Measurements from ENCODE around the gene SYNJ2. TPM values are rescaled to one million over a fixed set of nuclear protein-coding genes. Genes with fewer than 3 reads are reported as not detected.

SYNJ2 gene
- total RNA-seq, 1 experiment from 2014 or later = 24.5 TPM

DNA sequence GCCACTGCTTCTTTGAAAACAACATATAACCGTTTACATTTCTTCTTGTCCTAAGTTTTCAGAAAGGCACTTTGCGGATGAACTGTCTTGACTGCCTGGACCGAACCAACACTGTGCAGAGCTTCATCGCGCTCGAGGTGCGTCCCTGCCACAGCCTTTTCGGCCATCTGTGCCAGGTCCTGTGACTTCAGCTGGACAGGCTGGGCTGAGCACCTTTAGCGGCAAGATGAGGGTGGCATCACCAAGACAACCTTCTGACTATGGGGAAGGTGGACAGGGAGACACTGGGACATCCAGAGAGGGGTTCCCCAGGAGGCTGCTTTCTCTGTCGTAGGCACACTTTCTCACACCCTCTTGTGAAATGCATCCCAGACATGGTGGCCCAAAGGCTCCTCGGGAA, 82.1 kb downstream of the SYNJ2 start:
- Histone ChIP-seq H3K23ac (ENCODE audit: insufficient read length, low read depth, low read length) (no peak overlapping the region), H2AFZ (ENCODE audit: low read length) (no peak overlapping the region), H3K4me2 (ENCODE audit: insufficient read depth, insufficient read length, low read length) (no peak overlapping the region), H3K9me3 (ENCODE audit: control insufficient read depth, low read depth, low read length) (no peaks in the 10 kb centered on the region), H2BK5ac (ENCODE audit: insufficient read length, low read length) (no peak overlapping the region), H3K9ac (ENCODE audit: extremely low read depth, insufficient read length, low read length) (no peak overlapping the region), H3K79me2 (ENCODE audit: insufficient read depth, low read length) (no peaks in the 10 kb centered on the region), H4K91ac (ENCODE audit: insufficient read length, low read depth, low read length) (no peak overlapping the region), H2BK20ac (ENCODE audit: low read depth, low read length, poor library complexity, severe bottlenecking) (no peak overlapping the region), H4K5ac (ENCODE audit: insufficient read length, low read depth, low read length) (no peak overlapping the region), H3K4me1 (ENCODE audit: insufficient read depth, low read length) (no peaks in the 10 kb centered on the region), H3K27me3 (ENCODE audit: insufficient read depth, low read length) (no peaks in the 10 kb centered on the region), H3K23me2 (ENCODE audit: insufficient read length, low read depth, low read length, poor library complexity, severe bottlenecking) (no peaks in the 10 kb centered on the region), H2BK12ac (ENCODE audit: insufficient read length, low read depth, low read length) (no peak overlapping the region), H4K20me1 (ENCODE audit: control insufficient read depth, insufficient read depth, insufficient read length) (no peaks in the 10 kb centered on the region), H2BK120ac (ENCODE audit: low read depth, low read length, poor library complexity, severe bottlenecking) (no peak overlapping the region), H3K4ac (ENCODE audit: low read depth, low read length) (no peak overlapping the region), H3K56ac (ENCODE audit: insufficient read length, low read depth, low read length) (no peak overlapping the region), H2AK5ac (ENCODE audit: insufficient read length, low read length) (no peak overlapping the region), H3K18ac (ENCODE audit: insufficient read length, low read depth, low read length) (no peak overlapping the region), H2BK15ac (ENCODE audit: low read depth, low read length) (no peak overlapping the region), H3K14ac (ENCODE audit: insufficient read depth, low read length) (no peak overlapping the region), H4K8ac (replicated peaks; ENCODE audit: insufficient read length, low read depth, low read length) (no peak overlapping the region), H3K27ac (ENCODE audit: insufficient read length, low read depth, low read length) (no peak overlapping the region), H3T11ph (ENCODE audit: low read length) (no peak overlapping the region), H3K79me1 (ENCODE audit: insufficient read depth, low read depth, low read length, poor library complexity, severe bottlenecking) (no peaks in the 10 kb centered on the region)
- no peak for DNase-seq
- Mint-ChIP-seq H3K27me3 (ENCODE audit: low read depth) (no peaks in the 10 kb centered on the region), H3K4me1 (peaks cover 5 to 11% of the 10 kb centered on the region in 2 experiments; a peak in 3 of 4 replicates), H3K27ac (0 out of 7 replicates have a peak overlapping the region, but pooled peaks of 1 of the 3 experiments have one; percentile 57), H3K9me3 (no peaks in the 10 kb centered on the region), H3K36me3 (ENCODE audit: insufficient read depth in 1 of 3, low read depth in 3 of 3) (peaks cover 0 to 32% (median 9%) of the 10 kb centered on the region in 3 experiments; a peak in 5 of 7 replicates), H3K4me3 (no peak overlapping the region)
- TF ChIP-seq, protein P1, sequence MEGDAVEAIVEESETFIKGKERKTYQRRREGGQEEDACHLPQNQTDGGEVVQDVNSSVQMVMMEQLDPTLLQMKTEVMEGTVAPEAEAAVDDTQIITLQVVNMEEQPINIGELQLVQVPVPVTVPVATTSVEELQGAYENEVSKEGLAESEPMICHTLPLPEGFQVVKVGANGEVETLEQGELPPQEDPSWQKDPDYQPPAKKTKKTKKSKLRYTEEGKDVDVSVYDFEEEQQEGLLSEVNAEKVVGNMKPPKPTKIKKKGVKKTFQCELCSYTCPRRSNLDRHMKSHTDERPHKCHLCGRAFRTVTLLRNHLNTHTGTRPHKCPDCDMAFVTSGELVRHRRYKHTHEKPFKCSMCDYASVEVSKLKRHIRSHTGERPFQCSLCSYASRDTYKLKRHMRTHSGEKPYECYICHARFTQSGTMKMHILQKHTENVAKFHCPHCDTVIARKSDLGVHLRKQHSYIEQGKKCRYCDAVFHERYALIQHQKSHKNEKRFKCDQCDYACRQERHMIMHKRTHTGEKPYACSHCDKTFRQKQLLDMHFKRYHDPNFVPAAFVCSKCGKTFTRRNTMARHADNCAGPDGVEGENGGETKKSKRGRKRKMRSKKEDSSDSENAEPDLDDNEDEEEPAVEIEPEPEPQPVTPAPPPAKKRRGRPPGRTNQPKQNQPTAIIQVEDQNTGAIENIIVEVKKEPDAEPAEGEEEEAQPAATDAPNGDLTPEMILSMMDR (conservative IDR thresholded peaks at IDR 0.05) = no peak
- no CpG with 5 or more reads among the region's 11 CpGs for WGBS (ENCODE audit: extremely low coverage, insufficient read length, low lambda C conversion rate)
